ENCODE measurements around the gene MARCHF9.

- TF ChIP-seq CTCF (conservative IDR thresholded peaks at IDR 0.05), result no peak
- TF ChIP-seq ZFX (IDR thresholded peaks at IDR 0.05), result no peak
Measured at GRCh38 chr12:57735198-57735855, 19.6 kb upstream of the MARCHF9 start.
